SH-SY5Y (cell line): Measurements from ENCODE around the gene OS9.

Source experiments
- GATA2 ChIP-seq: IDR thresholded peaks from 2 replicates; pipeline ENCODE4 v1.6.1; 2011; ENCODE audit warnings: mild to moderate bottlenecking, low read depth, low read length
- GATA3 ChIP-seq: IDR thresholded peaks from 2 replicates; pipeline ENCODE4 v1.6.1; 2011; ENCODE audit warnings: low read depth, mild to moderate bottlenecking, low read length, moderate library complexity

- no peak for TF ChIP-seq GATA2
- no peak for TF ChIP-seq GATA3
Observed at GRCh38 chr12:57767305-57767698, 73.4 kb downstream of the OS9 start.
